CD14-positive monocyte (primary cell): Measurements from ENCODE around the gene CACNA1B. TPM values are rescaled to one million over a fixed set of nuclear protein-coding genes. Genes with fewer than 3 reads are reported as not detected.

ENCODE experiments used
- DNase-seq, 3 donors: peaks; one replicate each; pipeline ENCODE4 v3.0.0-alpha.2; 2011 to 2022
- H2AFZ ChIP-seq: 2 replicates; pipeline ENCODE4 v1.6.0; 2012; ENCODE audit warnings: mild to moderate bottlenecking, low read depth, low read length, inconsistent platforms; ENCODE audit not compliant: insufficient read depth, poor library complexity, severe bottlenecking
- H3K27ac ChIP-seq, 2 donors: 1 replicate in 1 of 2; 2 replicates in 1 of 2; pipeline ENCODE4 v1.5.1; 2012 to 2013; ENCODE audit warnings: low read length in 2 of 2, control low read depth in 1 of 2, inconsistent platforms in 1 of 2, low read depth in 1 of 2, mild to moderate bottlenecking in 1 of 2
- H3K27me3 ChIP-seq, 2 donors: one replicate each; pipeline versions ENCODE4 v1.6.0 to v1.6.1; 2011 to 2013; ENCODE audit warnings: low read length in 2 of 2; ENCODE audit not compliant: control insufficient read depth in 2 of 2, insufficient read depth in 2 of 2
- H3K36me3 ChIP-seq, 2 donors: replicated peaks in 1 of 2; 1 replicate in 1 of 2; 2 replicates in 1 of 2; pipeline versions ENCODE4 v1.5.1 to v1.6.1; 2012 to 2013; ENCODE audit warnings: low read length in 2 of 2, control low read depth in 1 of 2, inconsistent platforms in 1 of 2, mild to moderate bottlenecking in 1 of 2; ENCODE audit not compliant: insufficient read depth in 2 of 2, control insufficient read depth in 1 of 2
- H3K4me1 ChIP-seq, 2 donors: 1 replicate in 1 of 2; 2 replicates in 1 of 2; pipeline versions ENCODE4 v1.5.1 to v1.6.1; 2012 to 2013; ENCODE audit warnings: low read length in 2 of 2, control low read depth in 1 of 2, inconsistent platforms in 1 of 2, mild to moderate bottlenecking in 1 of 2, moderate library complexity in 1 of 2; ENCODE audit not compliant: insufficient read depth in 2 of 2, control insufficient read depth in 1 of 2
- H3K4me2 ChIP-seq: replicated peaks from 2 replicates; pipeline ENCODE3; 2012; ENCODE audit warnings: low read length, moderate library complexity, mild to moderate bottlenecking; ENCODE audit not compliant: poor library complexity, severe bottlenecking; ENCODE audit errors: extremely low read depth
- H3K4me3 ChIP-seq, 3 experiments: fragments of 200-600 bp in 1 of 3; sonication (generic) in 1 of 3; replicated peaks in 1 of 3; 1 replicate in 2 of 3; 2 replicates in 1 of 3; pipeline ENCODE4 v1.5.1; 2011 to 2013; ENCODE audit warnings: low read length in 3 of 3, mild to moderate bottlenecking in 3 of 3, control low read depth in 2 of 3, low read depth in 2 of 3, inconsistent platforms in 1 of 3, moderate library complexity in 1 of 3
- H3K79me2 ChIP-seq: 2 replicates; pipeline ENCODE4 v1.6.0; 2012; ENCODE audit warnings: mild to moderate bottlenecking, control low read depth, inconsistent platforms, low read length, moderate library complexity; ENCODE audit not compliant: insufficient read depth
- H3K9ac ChIP-seq: 2 replicates; pipeline ENCODE4 v1.6.0; 2017; ENCODE audit warnings: low read length, mild to moderate bottlenecking; ENCODE audit not compliant: insufficient read depth, poor library complexity, severe bottlenecking
- H3K9me3 ChIP-seq, 2 donors: replicated peaks in 1 of 2; 1 replicate in 1 of 2; 2 replicates in 1 of 2; pipeline versions ENCODE4 v1.5.1 to v1.6.1; 2012 to 2013; ENCODE audit warnings: low read length in 2 of 2, control low read depth in 1 of 2; ENCODE audit not compliant: control insufficient read depth in 1 of 2, insufficient read depth in 1 of 2
- H4K20me1 ChIP-seq: 2 replicates; pipeline ENCODE4 v1.6.0; 2012; ENCODE audit warnings: mild to moderate bottlenecking, low read length, control low read depth, moderate library complexity; ENCODE audit not compliant: insufficient read depth
- H3K27ac Mint-ChIP-seq, 7 donors: one replicate each; pipeline ENCODE4 v1.8.0; 2020; ENCODE audit warnings: mild to moderate bottlenecking in 7 of 7, mixed read lengths in 7 of 7, moderate library complexity in 6 of 7, inconsistent platforms in 2 of 7
- H3K27me3 Mint-ChIP-seq, 3 donors: one replicate each; pipeline ENCODE4 v1.8.0; 2021 to 2022; ENCODE audit warnings: low read depth in 3 of 3, mild to moderate bottlenecking in 3 of 3, mixed read lengths in 3 of 3, moderate library complexity in 3 of 3, inconsistent platforms in 1 of 3
- H3K36me3 Mint-ChIP-seq, 2 donors: one replicate each; pipeline ENCODE4 v1.8.0; 2020; ENCODE audit warnings: mixed read lengths in 2 of 2, inconsistent platforms in 1 of 2, mild to moderate bottlenecking in 1 of 2
- H3K4me1 Mint-ChIP-seq: one replicate; pipeline ENCODE4 v1.8.0; 2020; ENCODE audit warnings: mild to moderate bottlenecking, mixed read lengths
- H3K4me3 Mint-ChIP-seq, 2 donors: one replicate each; pipeline ENCODE4 v1.8.0; 2020; ENCODE audit warnings: mild to moderate bottlenecking in 2 of 2, mixed read lengths in 2 of 2, moderate library complexity in 1 of 2
- H3K9me3 Mint-ChIP-seq, 7 donors: one replicate each; pipeline ENCODE4 v1.8.0; 2020 to 2022; ENCODE audit warnings: mixed read lengths in 7 of 7, mild to moderate bottlenecking in 6 of 7, moderate library complexity in 6 of 7, inconsistent platforms in 2 of 7
- CTCF ChIP-seq: fragments of 200-600 bp; IDR thresholded peaks from one replicate; pipeline ENCODE4 v1.8.0; 2022; ENCODE audit warnings: antibody characterized with exemption, mild to moderate bottlenecking
- WGBS: methylation state at CpG from one replicate; pipeline ENCODE4 v1.1.5; 2013; ENCODE audit warnings: missing lambda C conversion rate; ENCODE audit not compliant: insufficient coverage; 5-methylcytosine and 5-hydroxymethylcytosine counted together
- intact Hi-C, 2 donors: fragments of 100-400 bp; cut with micrococcal nuclease; formaldehyde crosslinking; loops; one replicate each; pipeline versions ENCODE4 v1.15.0 to v1.15.1; 2023
- polyA plus RNA-seq, 3 donors: library from polyadenylated mRNA; depleted of rRNA in 1 of 3; unstranded in 2 of 3; stranded (reverse) in 1 of 3; fragments of 300-500 nt in 2 of 3; fragments of >200 nt in 1 of 3; fragmentation: Illumina TruSeq in 2 of 3; gene quantifications; 1 replicate in 2 of 3; 2 replicates in 1 of 3; pipeline ENCODE4 v1.2.3, GENCODE V29; 2012 to 2021

CACNA1B gene
- polyA plus RNA-seq, 3 donors, result not detected

DNA sequence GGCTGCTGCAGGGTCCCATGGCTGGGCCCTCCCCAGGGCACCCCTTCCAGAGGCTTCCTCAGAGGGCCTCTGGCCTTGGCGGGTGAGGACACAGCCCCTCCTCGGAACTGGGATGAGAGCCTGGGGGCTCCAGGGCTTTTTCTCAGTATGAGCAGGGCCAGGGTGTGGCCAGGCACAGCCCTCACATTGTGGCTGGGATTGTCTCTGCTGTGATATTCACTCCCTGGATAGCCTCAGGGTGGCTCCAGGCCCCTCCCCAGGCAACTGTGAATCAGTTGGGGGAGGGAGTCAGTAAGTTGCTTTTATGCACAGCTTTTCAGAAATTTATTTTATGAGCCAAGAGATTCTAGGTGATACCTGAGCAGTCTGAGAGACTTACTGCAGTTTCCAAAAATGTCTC lies 135.7 kb downstream of the CACNA1B start:
- H3K27ac ChIP-seq, result no peak overlapping the region
- intact Hi-C loops, result no loop called here
- H3K27me3 Mint-ChIP-seq, result peaks cover 2 to 10% (median 3%) of the 10 kb centered on the region in 3 donors
- no peak overlapping the region for H2AFZ ChIP-seq
- no peak overlapping the region for H3K9ac ChIP-seq
- H3K27me3 ChIP-seq, result no peaks in the 10 kb centered on the region
- H3K79me2 ChIP-seq, result no peaks in the 10 kb centered on the region
- no peaks in the 10 kb centered on the region for H3K36me3 Mint-ChIP-seq
- no peak overlapping the region for H3K4me3 ChIP-seq
- H3K4me1 ChIP-seq, result no peaks in the 10 kb centered on the region
- H4K20me1 ChIP-seq, result no peaks in the 10 kb centered on the region
- TF ChIP-seq CTCF, result no peak
- H3K27ac Mint-ChIP-seq, result no peak overlapping the region
- no peak overlapping the region for H3K4me3 Mint-ChIP-seq
- no peaks in the 10 kb centered on the region for H3K4me1 Mint-ChIP-seq
- H3K4me2 ChIP-seq, result no peak overlapping the region
- no peaks in the 10 kb centered on the region for H3K9me3 Mint-ChIP-seq
- H3K9me3 ChIP-seq, result no peaks in the 10 kb centered on the region
- 87% methylated on average over 2 of the region's 2 CpGs for WGBS
- H3K36me3 ChIP-seq, result no peaks in the 10 kb centered on the region
- no peak for DNase-seq

- Histone ChIP-seq H3K4me3 (no peak overlapping the region), H3K27ac (no peak overlapping the region), H3K27me3 (no peaks in the 10 kb centered on the region), H3K9me3 (no peaks in the 10 kb centered on the region), H3K9ac (no peak overlapping the region), H3K4me1 (no peaks in the 10 kb centered on the region), H2AFZ (no peak overlapping the region), H3K4me2 (no peak overlapping the region), H3K36me3 (no peaks in the 10 kb centered on the region), H3K79me2 (no peaks in the 10 kb centered on the region), H4K20me1 (no peaks in the 10 kb centered on the region)
- intact Hi-C loops, result no loop called here
- Mint-ChIP-seq H3K9me3 (no peaks in the 10 kb centered on the region), H3K27me3 (peaks cover 2 to 6% (median 3%) of the 10 kb centered on the region in 3 donors), H3K4me1 (no peaks in the 10 kb centered on the region), H3K4me3 (no peak overlapping the region), H3K36me3 (no peaks in the 10 kb centered on the region), H3K27ac (no peak overlapping the region)
- no peak for TF ChIP-seq CTCF
- 87% methylated on average over 12 of the region's 15 CpGs for WGBS
- no peak for DNase-seq
Observed at GRCh38 chr9:138013836-138014562, 136.4 kb downstream of the CACNA1B start.
